KMS-11 (cell line): ENCODE measurements around the gene TAC4.

Experiments used
- H2AFZ ChIP-seq: fragments of 200-600 bp; sonication (generic); 2 replicates; pipeline ENCODE4 v1.6.1; 2016; ENCODE audit warnings: antibody characterized with exemption, mixed run types, low read depth
- H3K27ac ChIP-seq: fragments of 200-600 bp; sonication (generic); 2 replicates; pipeline ENCODE4 v1.6.1; 2016; ENCODE audit warnings: mild to moderate bottlenecking, mixed run types
- H3K27me3 ChIP-seq: fragments of 200-600 bp; sonication (generic); 2 replicates; pipeline ENCODE4 v1.6.1; 2017; ENCODE audit warnings: mild to moderate bottlenecking, low read depth, mixed run types, moderate library complexity; ENCODE audit not compliant: insufficient read depth
- H3K36me3 ChIP-seq: fragments of 200-600 bp; sonication (generic); 2 replicates; pipeline ENCODE4 v1.6.1; 2017; ENCODE audit warnings: mild to moderate bottlenecking, mixed run types; ENCODE audit not compliant: insufficient read depth
- H3K4me1 ChIP-seq: fragments of 200-600 bp; sonication (generic); 2 replicates; pipeline ENCODE4 v1.6.1; 2016; ENCODE audit warnings: mild to moderate bottlenecking, low read depth, mixed run types; ENCODE audit not compliant: poor library complexity, severe bottlenecking
- H3K4me2 ChIP-seq: fragments of 200-600 bp; sonication (generic); 2 replicates; pipeline ENCODE4 v1.7.0; 2016; ENCODE audit warnings: mild to moderate bottlenecking, mixed run types
- H3K4me3 ChIP-seq: fragments of 200-600 bp; sonication (generic); IDR thresholded peaks from 2 replicates; pipeline ENCODE4 v1.6.1; 2017; ENCODE audit warnings: low read depth, low read length, mixed read lengths; ENCODE audit not compliant: insufficient read depth
- H3K79me2 ChIP-seq: fragments of 200-600 bp; sonication (generic); 2 replicates; pipeline ENCODE4 v1.6.1; 2016; ENCODE audit warnings: low read depth, mixed run types; ENCODE audit not compliant: insufficient read depth
- H3K9ac ChIP-seq: fragments of 200-600 bp; sonication (generic); 2 replicates; pipeline ENCODE4 v1.6.1; 2016; ENCODE audit warnings: mild to moderate bottlenecking, mixed run types
- H4K20me1 ChIP-seq: fragments of 200-600 bp; sonication (generic); 2 replicates; pipeline ENCODE4 v1.6.1; 2016; ENCODE audit warnings: mild to moderate bottlenecking, mixed run types; ENCODE audit not compliant: insufficient read depth
- CTCF ChIP-seq: fragments of 200-600 bp; sonication (generic); conservative IDR thresholded peaks from 2 replicates; pipeline ENCODE4 v1.6.1; 2017; ENCODE audit warnings: low read depth, mild to moderate bottlenecking, antibody characterized with exemption, low read length, moderate library complexity, mixed read lengths

TAC4 gene

GRCh38 chr17:49842846-49843245 is 5.0 kb downstream of the TAC4 start:
- H2AFZ ChIP-seq, result no peak overlapping the region
- no peaks in the 10 kb centered on the region for H3K4me1 ChIP-seq
- H3K4me3 ChIP-seq, result no peak overlapping the region
- H3K79me2 ChIP-seq, result no peaks in the 10 kb centered on the region
- no peaks in the 10 kb centered on the region for H4K20me1 ChIP-seq
- no peak for TF ChIP-seq CTCF
- no peaks in the 10 kb centered on the region for H3K27me3 ChIP-seq
- no peaks in the 10 kb centered on the region for H3K36me3 ChIP-seq
- H3K4me2 ChIP-seq, result no peak overlapping the region
- H3K9ac ChIP-seq, result no peak overlapping the region
- H3K27ac ChIP-seq, result no peak overlapping the region

- H3K9ac ChIP-seq, result no peak overlapping the region
These were observed 5.5 kb downstream of the TAC4 start for GRCh38 chr17:49842371-49842770.

GRCh38 chr17:49841548-49841947 is 6.3 kb downstream of the TAC4 start:
- Histone ChIP-seq H3K4me1 (no peaks in the 10 kb centered on the region), H3K27me3 (no peaks in the 10 kb centered on the region), H3K4me2 (no peak overlapping the region), H3K9ac (no peak overlapping the region), H3K27ac (no peak overlapping the region), H3K36me3 (no peaks in the 10 kb centered on the region), H3K79me2 (no peaks in the 10 kb centered on the region), H4K20me1 (no peaks in the 10 kb centered on the region), H3K4me3 (no peak overlapping the region), H2AFZ (no peak overlapping the region)
- TF ChIP-seq CTCF, result 0 out of 2 replicates have a peak, but pooled peaks have one; percentile 13

More at GRCh38 chr17:49842371-49842770, 5.5 kb downstream of the TAC4 start:
- Histone ChIP-seq H3K36me3 (no peaks in the 10 kb centered on the region), H3K4me1 (no peaks in the 10 kb centered on the region), H3K27me3 (no peaks in the 10 kb centered on the region), H2AFZ (no peak overlapping the region), H3K27ac (no peak overlapping the region), H4K20me1 (no peaks in the 10 kb centered on the region), H3K4me2 (no peak overlapping the region), H3K79me2 (no peaks in the 10 kb centered on the region), H3K4me3 (no peak overlapping the region)
- no peak for TF ChIP-seq CTCF

GRCh38 chr17:49839455-49839854 is 8.4 kb downstream of the TAC4 start:
- no peak overlapping the region for H3K4me3 ChIP-seq
- no peaks in the 10 kb centered on the region for H3K4me1 ChIP-seq
- no peaks in the 10 kb centered on the region for H3K27me3 ChIP-seq
- no peak overlapping the region for H3K4me2 ChIP-seq
- no peak overlapping the region for H2AFZ ChIP-seq
- no peak overlapping the region for H3K27ac ChIP-seq
- no peak overlapping the region for H3K9ac ChIP-seq
- H3K36me3 ChIP-seq, result no peaks in the 10 kb centered on the region
- TF ChIP-seq CTCF, result no peak
- H4K20me1 ChIP-seq, result no peaks in the 10 kb centered on the region
- H3K79me2 ChIP-seq, result no peaks in the 10 kb centered on the region
